ENCODE measurements around the gene CHD2.

The CHD2 gene

GRCh38 chr15:92930054-92930621 lies 30.0 kb downstream of the CHD2 start:
- DNase-seq (ENCODE audit: low read depth) = no peak
- H3K4me3 ChIP-seq (ENCODE audit: low read depth, low read length) = no peak overlapping the region
- TF ChIP-seq CTCF (IDR thresholded peaks at IDR 0.05; ENCODE audit: low read depth, low read length, missing control alignments) = no peak

GRCh38 chr15:92930776-92931175 lies 30.7 kb downstream of the CHD2 start:
- no peak for DNase-seq (ENCODE audit: low read depth)
- H3K4me3 ChIP-seq (ENCODE audit: low read depth, low read length) = no peak overlapping the region
- no peak for TF ChIP-seq CTCF (IDR thresholded peaks at IDR 0.05; ENCODE audit: low read depth, low read length, missing control alignments)

- no peak for DNase-seq (ENCODE audit: low read depth)
- H3K4me3 ChIP-seq (ENCODE audit: low read depth, low read length) = no peak overlapping the region
- TF ChIP-seq CTCF (IDR thresholded peaks at IDR 0.05; ENCODE audit: low read depth, low read length, missing control alignments) = no peak
These were observed 33.0 kb downstream of the CHD2 start for GRCh38 chr15:92932946-92933649.

- no peak for DNase-seq (ENCODE audit: low read depth)
- TF ChIP-seq CTCF (IDR thresholded peaks at IDR 0.05; ENCODE audit: low read depth, low read length, missing control alignments) = no peak
- no peak overlapping the region for H3K4me3 ChIP-seq (ENCODE audit: low read depth, low read length)
These were observed 33.7 kb downstream of the CHD2 start for GRCh38 chr15:92933831-92934230.

GRCh38 chr15:92934716-92935115 lies 34.6 kb downstream of the CHD2 start:
- H3K4me3 ChIP-seq (ENCODE audit: low read depth, low read length) = no peak overlapping the region
- no peak for TF ChIP-seq CTCF (IDR thresholded peaks at IDR 0.05; ENCODE audit: low read depth, low read length, missing control alignments)
- no peak for DNase-seq (ENCODE audit: low read depth)

GRCh38 chr15:92936138-92936537 lies 36.0 kb downstream of the CHD2 start:
- no peak overlapping the region for H3K4me3 ChIP-seq (ENCODE audit: low read depth, low read length)
- no peak for DNase-seq (ENCODE audit: low read depth)
- TF ChIP-seq CTCF (IDR thresholded peaks at IDR 0.05; ENCODE audit: low read depth, low read length, missing control alignments) = no peak

GRCh38 chr15:92936693-92937092 lies 36.6 kb downstream of the CHD2 start:
- TF ChIP-seq CTCF (IDR thresholded peaks at IDR 0.05; ENCODE audit: low read depth, low read length, missing control alignments) = no peak
- no peak for DNase-seq (ENCODE audit: low read depth)
- H3K4me3 ChIP-seq (ENCODE audit: low read depth, low read length) = no peak overlapping the region
